Measurements from ENCODE around the gene TMC3.

The TMC3 gene

DNA sequence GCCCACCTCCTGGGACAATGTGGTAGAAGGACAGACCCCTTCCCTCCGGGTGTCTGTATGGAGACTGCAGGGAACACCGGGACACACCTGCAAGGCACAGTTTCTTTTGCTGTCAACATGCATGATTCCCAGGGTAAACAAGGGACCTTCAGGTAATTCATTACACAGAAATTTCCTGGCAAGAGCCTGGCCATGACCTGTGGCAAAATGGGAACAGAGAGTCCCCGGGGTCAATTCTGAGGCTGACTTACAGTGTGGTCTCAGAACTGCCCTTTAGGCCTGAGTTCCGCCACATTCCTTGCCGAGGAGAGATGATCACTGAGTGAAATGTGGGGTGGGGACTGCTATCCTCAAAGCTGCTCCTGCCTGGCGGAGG is 56.4 kb downstream of the TMC3 start:
- no peak for DNase-seq

DNA sequence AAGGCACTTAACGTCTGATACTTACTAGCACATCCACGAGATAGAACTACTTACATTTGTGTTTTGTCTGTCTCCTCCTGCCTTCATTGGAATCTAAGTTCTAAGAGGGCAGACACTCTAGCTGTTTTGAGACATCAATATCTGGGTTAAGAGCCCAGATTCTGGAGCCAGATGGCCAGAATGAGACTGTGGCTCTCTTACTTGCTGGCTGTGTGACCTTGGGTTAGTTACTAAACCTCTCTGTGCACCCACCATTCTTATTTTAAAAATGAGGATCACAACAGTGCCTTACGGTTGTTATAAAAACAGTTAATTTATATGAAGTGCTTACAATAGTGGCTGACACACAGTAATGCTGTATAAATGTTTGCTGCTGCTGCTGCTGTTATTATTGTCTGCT is 57.7 kb downstream of the TMC3 start:
- DNase-seq = no peak

DNA sequence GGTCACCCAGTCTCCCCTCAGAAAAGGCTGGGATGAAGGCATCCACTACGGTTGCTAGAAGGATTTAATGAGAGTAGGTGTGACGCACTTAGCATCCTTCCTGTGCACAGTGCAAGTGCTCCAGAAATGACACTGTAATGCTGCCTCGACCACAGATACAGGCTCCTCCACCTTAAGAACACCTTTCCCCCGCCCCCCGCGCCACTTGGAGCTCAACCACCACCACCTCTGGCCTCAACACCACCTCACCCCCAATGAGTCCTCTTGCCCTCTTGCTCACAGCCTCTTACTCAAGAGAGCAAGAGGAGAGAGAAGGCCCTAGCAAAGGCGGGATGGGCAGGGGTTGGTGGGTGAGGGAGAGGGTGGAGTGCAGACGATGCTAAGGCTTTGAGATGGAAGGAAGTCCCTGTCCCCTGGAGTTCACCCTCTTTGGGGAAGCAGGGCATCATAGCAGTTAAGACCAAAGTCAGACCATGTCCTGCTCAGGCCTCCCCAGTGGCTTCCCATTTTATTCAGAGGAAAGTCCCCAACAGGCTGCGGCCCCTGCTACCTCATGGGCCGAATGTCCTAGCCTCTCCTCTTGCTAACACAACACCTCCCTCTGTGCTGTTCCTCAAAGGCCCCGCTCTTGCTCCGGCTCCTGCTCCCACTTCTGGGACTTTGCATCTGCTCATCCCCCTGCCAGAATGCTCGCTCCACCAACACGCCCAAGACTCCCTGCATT is 58.4 kb downstream of the TMC3 start:
- DNase-seq = no peak

DNA sequence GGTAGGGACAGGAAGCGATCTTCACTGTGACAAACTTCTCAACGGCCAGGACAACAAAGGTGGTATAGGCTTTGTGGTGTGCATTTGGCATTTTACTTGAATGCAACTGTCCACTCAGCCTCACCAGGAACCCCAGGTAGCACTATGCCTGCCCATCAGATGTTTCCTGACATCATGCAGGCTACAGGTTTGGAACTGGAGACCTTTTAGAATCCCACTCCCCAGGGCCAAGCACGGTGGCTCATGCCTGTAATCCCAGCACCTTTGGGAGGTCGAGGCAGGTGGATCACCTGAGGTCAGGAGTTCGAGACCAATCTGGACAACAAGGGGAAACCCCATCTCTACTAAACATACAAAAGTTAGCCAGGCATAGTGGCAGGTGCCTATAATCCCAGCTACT is 59.6 kb downstream of the TMC3 start:
- DNase-seq = no peak

DNA sequence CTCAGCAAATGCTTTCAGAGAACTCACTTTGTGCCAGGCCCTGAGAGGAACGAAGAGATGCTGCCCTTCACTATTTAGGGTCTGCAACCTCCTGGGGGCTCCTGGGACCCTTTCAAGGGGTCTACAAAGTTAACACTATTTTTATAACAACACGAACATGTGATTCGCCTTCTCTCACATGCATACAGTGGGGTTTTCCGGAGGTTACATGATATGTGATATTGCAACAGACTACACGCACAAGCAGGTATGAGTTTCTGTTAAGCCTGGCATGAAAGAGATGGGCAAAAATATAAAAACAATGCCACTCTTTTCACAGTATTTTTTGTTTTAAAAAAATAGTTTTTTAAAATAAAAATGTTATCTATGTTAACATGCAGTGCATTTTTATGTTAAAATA is 60.3 kb downstream of the TMC3 start:
- DNase-seq = no peak

DNA sequence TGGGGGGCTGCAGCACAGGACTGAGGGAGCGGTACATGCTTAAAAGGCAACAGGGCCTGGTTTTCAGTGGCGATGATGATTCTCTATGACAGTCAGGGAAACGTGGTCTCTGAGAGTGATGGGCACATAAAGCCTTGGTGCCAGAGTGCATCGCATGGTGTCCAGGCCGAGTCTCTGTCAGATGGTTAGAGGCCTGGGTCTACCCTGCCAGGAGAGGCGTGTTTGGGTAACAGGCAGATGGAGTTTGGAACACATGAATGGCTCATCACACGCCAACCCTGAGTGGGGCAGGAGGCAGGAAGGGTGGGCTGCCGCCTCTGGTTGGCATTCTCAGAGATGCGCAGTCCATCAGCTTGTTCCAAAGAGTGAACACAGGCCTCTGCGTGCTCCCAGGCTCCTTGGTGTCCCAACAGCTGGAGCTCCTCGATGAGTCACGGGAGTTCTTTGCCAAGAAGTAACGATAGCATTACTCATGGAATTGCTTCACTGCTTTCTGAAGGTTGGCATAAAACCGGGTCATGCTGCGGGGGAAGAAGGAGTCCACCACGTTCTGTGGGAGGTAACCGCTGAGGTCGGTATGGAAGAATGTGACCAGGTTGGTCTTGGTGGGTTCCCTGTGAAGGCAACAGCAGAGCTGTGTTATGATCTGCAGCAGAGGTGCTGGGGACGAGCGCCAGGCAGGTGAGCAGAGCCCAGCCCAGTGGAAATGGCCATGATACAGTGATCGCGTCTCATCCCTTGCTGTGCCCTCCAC is 61.0 kb downstream of the TMC3 start:
- peak in 1 of 2 donors; percentile 63 for DNase-seq

DNA sequence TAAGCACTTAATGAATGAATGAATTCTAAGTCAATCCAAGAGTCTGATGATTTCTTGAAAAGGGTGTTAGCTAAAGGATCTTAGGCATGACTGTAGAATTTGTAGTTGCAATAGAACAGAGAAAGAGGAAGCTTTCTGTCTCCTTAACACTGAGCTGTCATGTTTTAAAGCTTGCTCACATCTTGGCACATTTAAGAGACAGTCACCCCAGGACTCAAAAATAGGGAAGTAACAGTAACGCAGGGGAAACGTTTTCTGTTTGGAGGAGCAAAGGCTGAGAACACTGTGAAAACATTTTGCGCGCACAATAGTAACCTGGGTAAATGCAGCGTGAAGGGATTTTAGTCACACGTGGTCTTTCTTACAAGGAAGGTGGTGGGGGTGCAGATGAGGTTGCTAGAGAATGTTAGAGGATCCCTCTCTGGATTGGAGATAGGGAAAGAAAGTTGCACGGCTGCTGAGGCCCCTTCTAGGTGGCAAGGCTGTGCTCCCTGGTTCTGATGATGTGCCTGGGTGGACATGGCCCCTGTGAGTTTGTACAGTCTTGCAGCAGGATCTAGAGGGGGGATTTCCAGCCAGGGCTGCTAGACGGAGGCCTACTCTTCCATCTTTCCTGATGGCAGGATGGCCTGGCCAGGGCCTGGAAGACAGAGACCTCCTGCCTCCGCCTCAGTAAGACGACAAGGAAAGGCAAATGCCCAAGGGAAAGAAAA is 62.1 kb downstream of the TMC3 start:
- DNase-seq = peak in 1 of 2 donors; percentile 42

DNA sequence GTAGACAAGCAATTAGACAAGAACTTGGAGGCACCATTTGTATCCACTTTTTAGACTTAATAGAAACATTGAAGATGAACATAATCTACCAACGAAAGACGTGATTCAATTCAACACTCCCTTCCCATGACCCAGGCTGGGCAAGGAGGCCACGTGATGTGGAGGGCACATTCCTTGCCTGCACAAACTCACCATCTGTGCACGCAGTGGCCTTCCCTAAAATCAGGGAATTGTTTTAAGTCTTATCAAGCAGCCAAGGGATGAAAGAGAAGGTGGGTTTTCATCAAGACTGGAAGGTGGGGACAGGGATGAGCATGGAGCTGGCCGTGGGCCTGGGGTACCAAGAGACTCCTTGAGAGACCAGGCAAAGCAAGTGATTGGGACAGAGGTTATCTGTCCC is 63.5 kb downstream of the TMC3 start:
- DNase-seq = no peak

DNA sequence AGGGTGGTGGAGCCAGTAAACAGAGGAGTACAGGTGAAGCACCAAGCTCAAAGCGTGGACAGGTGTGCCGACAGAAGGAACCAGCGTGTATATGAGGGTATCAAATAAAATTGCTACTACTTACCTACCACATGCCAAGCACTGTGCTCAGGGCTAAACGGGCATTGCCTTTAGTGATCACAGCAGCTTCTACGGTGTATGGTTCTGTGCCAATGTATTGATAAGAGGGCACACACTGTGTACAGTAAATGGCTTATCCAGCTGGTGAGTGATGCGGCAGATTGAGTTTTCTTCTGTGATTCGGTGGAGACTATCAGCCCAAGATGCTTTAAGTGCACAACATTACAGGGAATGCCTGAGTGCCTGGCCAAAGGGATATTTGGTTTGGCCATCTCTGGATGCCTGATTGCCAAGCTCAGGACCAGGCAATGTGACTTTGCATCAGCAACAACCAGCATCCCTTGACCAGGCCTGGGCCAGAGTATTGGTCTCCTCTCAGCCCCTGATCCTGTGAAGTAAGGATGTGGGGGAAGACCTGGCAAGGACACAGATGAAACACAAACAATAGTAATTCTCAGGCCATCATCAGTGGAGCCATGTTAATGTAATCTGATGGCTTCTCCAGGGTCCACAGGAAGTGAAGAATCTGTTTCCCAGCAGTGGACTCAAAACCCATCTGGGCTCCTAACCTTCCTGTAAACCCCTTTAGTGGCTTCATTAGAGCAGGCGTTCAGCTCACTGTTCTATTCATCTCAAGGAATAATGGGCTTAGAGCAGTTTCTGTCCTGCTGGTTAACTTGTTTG is 64.2 kb downstream of the TMC3 start:
- DNase-seq = no peak

DNA sequence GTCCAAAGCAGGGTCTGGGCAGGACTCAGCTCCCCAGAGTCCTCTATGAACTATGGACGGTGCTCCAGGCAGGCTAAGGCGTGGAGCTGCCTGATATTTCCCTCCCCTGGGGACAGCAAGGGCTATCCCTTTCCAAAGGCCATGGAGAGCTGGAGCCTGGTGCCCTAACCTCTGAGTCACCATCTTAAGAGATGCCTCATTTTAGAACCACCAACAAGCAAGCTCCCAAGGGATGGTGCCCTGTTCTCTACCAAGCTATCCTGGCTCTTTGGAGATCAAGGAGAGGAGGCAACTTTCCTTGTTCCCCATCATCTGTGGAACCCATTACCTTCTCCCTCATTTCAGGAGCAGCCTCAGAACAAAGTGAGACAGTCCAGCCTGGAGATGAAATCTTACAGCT is 65.8 kb downstream of the TMC3 start:
- DNase-seq = no peak

DNA sequence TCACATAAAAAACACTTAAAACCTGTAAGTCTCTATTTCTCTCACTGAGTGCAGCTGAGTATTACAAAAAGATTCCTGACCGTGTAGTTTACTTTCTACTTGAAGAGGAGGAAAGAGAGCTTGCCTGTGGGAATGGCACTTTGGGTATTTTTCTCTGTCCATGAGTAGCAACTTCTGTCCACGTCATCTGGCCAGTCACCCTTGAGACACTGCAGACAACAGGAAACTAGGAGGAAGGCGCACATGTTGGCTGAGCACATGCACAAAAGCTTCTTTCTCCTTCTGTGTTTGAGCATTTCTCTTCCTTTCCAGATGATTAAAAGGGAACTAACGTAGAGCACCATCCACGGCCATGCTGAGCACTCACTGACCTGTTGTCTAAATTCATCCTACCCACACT is 69.8 kb downstream of the TMC3 start:
- peak in 1 of 2 donors; percentile 54 for DNase-seq

DNA sequence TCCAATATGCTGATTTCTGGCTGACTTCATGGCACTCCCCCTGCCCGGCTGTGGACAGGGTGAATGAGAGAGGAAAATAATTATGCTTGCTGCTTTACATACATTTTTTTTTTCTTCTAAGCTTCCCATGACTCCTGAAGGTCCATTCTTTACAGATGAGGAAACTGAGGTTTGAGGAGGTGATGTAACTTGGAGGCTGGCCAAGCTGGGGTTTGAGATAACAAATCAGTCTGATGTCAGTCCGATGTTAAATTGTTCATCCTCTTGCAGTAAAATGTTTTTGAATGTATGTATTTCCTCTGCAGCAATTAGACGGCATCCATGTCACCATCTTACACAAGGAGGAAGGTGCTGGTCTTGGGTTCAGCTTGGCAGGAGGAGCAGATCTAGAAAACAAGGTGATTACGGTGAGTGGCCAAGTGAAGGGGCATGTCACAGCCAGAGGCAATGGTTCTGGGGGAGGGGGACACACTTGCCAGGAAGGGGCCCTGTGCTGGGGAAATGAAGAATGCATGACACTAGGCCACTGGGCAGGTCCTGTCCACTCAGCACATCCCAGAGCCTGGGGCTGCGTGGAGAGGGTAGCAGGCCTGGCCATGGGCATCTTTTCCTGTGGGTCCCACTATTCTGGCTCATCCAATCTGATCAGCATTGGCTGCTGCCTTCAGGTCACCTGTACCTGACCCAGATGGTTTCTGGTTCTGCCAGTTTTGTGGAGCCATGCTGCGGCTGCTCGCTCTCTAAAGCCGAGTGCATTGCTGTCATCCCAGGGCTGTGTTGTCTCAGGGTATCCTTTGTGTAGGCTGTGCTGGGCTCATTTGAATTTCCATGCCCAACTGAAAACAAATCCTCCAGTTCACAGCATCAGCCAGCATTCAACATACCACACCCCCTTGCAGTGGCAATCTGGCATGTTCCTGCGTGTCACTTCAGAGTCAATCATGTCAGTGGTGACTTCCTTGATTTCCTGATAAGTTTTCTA is 70.5 kb downstream of the TMC3 start:
- peak; percentile 30 to 38 for DNase-seq

DNA sequence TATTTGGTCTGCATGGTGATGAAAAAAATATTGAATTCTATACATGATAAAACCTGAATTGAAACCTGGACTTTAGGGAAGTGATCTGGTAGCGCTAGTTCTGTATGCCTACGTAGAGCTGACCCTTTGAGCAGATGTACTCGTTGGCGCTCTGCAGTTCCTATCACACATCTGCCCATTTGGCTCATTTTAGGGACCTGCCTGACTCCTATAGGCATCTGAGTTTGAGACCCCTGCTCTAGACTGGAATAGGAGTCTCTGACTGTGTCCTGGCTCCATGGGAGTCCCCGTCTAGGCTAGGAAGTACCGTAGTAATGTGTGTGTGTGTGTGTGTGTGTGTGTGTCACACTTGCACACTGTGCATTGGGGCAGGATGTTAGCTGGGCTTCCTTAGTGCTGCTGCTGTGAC is 71.3 kb downstream of the TMC3 start:
- peak in 1 of 2 donors; percentile 35 for DNase-seq

DNA sequence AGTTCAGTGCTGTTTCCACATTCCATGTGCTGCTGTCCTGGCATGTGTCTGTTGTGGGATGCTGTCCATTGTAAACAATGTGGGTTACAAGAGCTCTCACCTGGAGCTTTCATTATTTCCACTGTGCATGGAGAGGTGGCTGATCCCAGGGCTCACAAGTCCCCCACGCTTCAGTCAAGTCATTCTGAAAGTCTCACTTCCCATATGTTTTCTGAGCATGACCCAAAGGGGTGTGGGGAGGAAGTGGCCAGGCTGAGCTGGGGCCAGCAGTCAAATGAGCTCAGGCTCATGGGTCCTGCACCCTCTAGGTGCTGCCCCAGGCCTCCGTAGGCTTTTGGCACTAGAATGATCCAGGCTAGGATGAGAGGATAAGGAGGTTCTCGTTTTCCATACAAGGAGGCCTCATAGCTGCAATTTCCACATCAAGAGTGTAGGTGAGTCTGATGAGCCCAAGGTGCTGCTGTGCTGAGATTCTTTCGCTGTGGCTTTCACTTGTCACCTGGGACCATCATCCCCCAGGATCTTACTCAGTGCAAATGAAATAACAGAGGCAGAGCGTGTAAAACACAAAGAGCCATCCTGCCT is 72.1 kb downstream of the TMC3 start:
- DNase-seq = peak in 1 of 2 donors; percentile 62

DNA sequence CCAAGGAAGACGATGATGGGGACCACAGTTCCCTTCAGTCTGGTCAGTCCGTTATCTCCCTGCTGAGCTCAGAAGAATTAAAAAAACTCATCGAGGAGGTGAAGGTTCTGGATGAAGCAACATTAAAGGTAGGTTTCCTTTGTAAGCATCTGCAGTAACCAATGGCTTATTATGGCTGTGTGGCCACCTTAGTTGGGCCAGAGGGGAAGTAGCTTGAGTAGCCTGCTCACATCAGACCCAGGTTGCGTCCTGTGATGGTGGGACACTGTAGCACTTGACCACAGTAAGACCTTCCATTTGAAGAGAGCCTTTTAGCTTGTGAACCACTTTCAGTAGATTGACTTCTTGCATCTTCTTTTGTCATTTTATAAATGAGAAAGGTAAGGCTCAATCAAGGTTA is 72.6 kb downstream of the TMC3 start:
- no peak for DNase-seq

DNA sequence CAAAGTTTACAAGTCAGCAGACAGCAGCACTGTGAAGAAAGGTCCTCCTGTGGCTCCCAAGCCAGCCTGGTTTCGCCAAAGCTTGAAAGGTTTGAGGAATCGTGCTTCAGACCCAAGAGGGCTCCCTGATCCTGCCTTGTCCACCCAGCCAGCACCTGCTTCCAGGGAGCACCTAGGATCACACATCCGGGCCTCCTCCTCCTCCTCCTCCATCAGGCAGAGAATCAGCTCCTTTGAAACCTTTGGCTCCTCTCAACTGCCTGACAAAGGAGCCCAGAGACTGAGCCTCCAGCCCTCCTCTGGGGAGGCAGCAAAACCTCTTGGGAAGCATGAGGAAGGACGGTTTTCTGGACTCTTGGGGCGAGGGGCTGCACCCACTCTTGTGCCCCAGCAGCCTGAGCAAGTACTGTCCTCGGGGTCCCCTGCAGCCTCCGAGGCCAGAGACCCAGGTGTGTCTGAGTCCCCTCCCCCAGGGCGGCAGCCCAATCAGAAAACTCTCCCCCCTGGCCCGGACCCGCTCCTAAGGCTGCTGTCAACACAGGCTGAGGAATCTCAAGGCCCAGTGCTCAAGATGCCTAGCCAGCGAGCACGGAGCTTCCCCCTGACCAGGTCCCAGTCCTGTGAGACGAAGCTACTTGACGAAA is 74.3 kb downstream of the TMC3 start:
- no peak for DNase-seq

DNA sequence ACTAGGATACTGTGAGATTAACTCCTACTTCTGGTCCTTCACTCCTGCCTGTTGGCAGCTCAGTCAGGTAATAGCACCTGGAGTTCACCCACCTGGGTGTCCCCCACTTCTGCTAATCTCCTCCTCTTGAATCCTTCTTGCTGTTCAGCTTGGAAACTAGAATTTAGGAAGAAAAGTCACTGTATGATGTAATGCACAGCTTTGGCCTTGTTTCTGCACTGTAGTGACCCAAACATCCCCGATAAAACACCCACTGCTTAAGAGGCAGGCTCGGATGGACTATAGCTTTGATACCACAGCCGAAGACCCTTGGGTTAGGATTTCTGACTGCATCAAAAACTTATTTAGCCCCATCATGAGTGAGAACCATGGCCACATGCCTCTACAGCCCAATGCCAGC is 74.9 kb downstream of the TMC3 start:
- DNase-seq = no peak

DNA sequence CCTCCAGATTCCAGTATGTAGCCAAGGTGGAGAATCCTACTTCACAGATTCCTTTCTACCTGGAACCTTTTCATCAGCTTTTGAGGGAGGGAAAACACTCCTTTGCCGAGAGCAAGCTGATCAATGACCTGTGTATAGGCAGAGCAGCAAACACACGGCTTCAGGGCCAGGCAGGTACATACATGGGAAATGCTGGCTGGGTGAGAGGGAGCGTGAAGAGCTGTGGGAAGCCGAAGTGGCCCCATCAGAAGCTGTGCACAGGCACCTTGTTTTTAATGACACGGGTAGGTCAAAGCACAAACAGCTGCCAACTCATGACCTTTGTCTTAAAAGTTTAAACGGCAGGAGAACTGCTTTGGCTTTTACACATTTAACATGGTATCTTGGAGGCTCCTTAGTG is 75.4 kb downstream of the TMC3 start:
- no peak for DNase-seq

DNA sequence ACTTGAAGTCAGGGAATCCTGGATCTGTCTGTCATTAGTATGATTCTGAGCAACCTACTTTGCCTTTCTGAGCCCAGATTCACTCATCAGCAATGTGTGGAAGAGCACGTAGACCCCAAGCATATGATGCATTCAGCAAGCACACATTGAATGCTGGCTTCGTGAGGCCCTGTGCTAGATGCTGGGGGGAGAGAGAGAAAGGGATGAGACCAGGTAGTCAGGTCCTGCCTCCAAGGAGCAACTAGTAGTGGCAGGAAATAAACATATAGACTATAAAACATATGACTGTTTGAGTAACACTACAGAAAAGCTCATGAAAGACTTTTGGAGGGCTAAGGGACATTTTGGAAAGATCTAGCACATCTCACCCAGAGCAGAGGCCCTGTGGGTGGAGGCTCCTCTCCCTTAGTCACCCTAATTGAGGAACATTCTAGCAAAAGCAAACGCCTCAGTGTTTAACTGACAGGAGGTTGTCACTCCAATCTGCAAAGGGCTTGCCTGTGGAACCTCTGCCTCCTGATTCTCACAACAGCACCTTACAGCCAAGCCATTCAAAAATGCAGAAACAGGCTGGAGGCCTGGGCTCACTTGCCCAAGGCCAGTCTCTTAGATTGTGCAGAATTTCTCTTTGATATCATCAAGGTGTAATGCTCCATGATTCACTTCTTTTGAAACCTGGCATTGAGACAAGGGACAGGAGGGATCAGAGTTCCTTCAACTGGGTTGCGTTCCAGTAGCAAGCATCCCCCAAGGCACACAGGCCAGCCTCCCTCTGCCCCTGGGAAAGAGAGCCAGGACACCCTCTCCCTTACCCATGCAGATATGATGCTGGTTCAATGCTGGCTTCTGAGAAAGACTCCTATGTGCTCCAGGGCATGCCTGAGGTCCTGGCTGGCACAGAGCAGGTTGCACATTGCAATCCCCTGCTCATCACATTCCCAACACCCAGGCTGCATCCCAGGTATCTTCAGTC is 76.1 kb downstream of the TMC3 start:
- peak in 1 of 2 donors; percentile 25 for DNase-seq

DNA sequence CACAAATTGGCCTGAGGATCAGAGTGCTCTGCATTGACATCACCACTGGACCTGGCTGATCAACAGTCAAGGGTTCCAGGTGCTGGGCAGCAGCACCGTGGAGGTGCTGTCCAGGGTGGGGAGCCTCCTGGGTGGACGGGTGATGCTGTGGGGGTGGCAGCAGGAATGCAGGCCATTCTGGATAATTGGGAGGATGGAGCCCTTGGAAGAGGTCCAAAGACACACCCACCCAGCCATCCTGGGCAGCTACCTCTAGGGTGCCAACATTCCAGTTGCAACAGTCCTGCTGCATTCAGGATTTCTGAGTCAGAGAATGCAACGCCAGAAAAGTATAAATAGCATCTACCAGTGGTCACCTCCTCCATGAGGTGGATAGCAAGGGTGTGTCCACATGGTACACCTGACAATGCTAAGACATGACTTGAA is 76.9 kb downstream of the TMC3 start:
- no peak for DNase-seq

Measured in CD4-positive, alpha-beta T cell treated with Interleukin-4 for 1 hour (primary cell).